GM12878 (cell line): ENCODE measurements around the gene PPP1R3F. TPM values are rescaled to one million over a fixed set of nuclear protein-coding genes. Genes with fewer than 3 reads are reported as not detected.

ENCODE experiments used
- ATAC-seq: fragments of 200-7000 bp; cut with Tn5 transposase; 3 replicates; pipeline ENCODE4 v1.9.1; 2020; ENCODE audit warnings: mild to moderate bottlenecking, moderate library complexity
- BruUV-seq: library from RNA; stranded (reverse); fragments of 400-500 nt; replicated peaks from 2 replicates; lab custom pipeline; 2021; lab: Mats Ljungman, UMichigan
- CTCF ChIA-PET: fragments of 300-600 bp; sonication (Branson Sonifier 250); formaldehyde crosslinking; extraction: SDS; loops from one replicate; lab custom pipeline; 2021; ENCODE audit warnings: inconsistent platforms; lab: Yijun Ruan, JAX
- POLR2A ChIA-PET: fragments of 350-600 bp; formaldehyde crosslinking; extraction: SDS; loops from one replicate; lab custom pipeline; 2021; ENCODE audit warnings: inconsistent platforms; lab: Charles Lee
- RAD21 ChIA-PET: fragments of 300-600 bp; sonication (Branson Sonifier 250); formaldehyde crosslinking; loops from one replicate; lab custom pipeline; 2023; ENCODE audit warnings: antibody characterized with exemption; ENCODE audit not compliant: unreplicated experiment; lab: Charles Lee
- SMC1A ChIA-PET: fragments of 300-600 bp; sonication (Branson Sonifier 250); formaldehyde crosslinking; loops from one replicate; lab custom pipeline; 2023; ENCODE audit not compliant: unreplicated experiment, uncharacterized antibody; lab: Charles Lee
- DNase-seq: peaks from one replicate; pipeline ENCODE4 v3.0.0-alpha.2; 2011; ENCODE audit warnings: low read depth, low spot score
- FAIRE-seq: peaks from 3 replicates; lab custom pipeline; 2011; peaks lifted over from hg19 to GRCh38; lab: Jason Lieb, UNC
- H2AFZ ChIP-seq: 2 replicates; pipeline ENCODE4 v1.6.0; 2011; ENCODE audit warnings: low read depth, low read length, control low read depth; ENCODE audit not compliant: control insufficient read depth
- H3K27ac ChIP-seq: 2 replicates; pipeline ENCODE4 v1.5.1; 2011; ENCODE audit warnings: control low read depth; ENCODE audit not compliant: control insufficient read depth, insufficient read depth
- H3K27me3 ChIP-seq, 2 experiments: replicated peaks in 1 of 2; 2 replicates each; pipeline versions ENCODE4 v1.6.0 to v1.6.1; 2011; ENCODE audit warnings: low read length in 1 of 2; ENCODE audit not compliant: control insufficient read depth in 2 of 2, insufficient read depth in 2 of 2
- H3K36me3 ChIP-seq, 2 experiments: 2 replicates each; pipeline ENCODE4 v1.5.1; 2011; ENCODE audit warnings: low read length in 1 of 2; ENCODE audit not compliant: control insufficient read depth in 2 of 2, insufficient read depth in 2 of 2
- H3K4me1 ChIP-seq: 2 replicates; pipeline ENCODE4 v1.6.1; 2011; ENCODE audit warnings: mild to moderate bottlenecking, low read length, moderate library complexity, mixed read lengths; ENCODE audit not compliant: control insufficient read depth, insufficient read depth
- H3K4me2 ChIP-seq: 2 replicates; pipeline ENCODE4 v1.6.0; 2011; ENCODE audit warnings: control low read depth; ENCODE audit not compliant: control insufficient read depth, insufficient read depth
- H3K4me3 ChIP-seq: fragments of 200-600 bp; sonication (generic); 2 replicates; pipeline ENCODE4 v1.5.1; 2016
- H3K79me2 ChIP-seq: 2 replicates; pipeline ENCODE4 v1.6.0; 2011; ENCODE audit warnings: low read length; ENCODE audit not compliant: control insufficient read depth, insufficient read depth
- H3K9ac ChIP-seq: 2 replicates; pipeline ENCODE4 v1.8.0; 2011; ENCODE audit warnings: low read length, control low read depth, mixed read lengths; ENCODE audit not compliant: control insufficient read depth, insufficient read depth
- H3K9me3 ChIP-seq: replicated peaks from 3 replicates; pipeline ENCODE4 v1.5.1; 2011; ENCODE audit warnings: mild to moderate bottlenecking, low read length; ENCODE audit not compliant: control insufficient read depth, insufficient read depth
- H4K20me1 ChIP-seq: 2 replicates; pipeline ENCODE4 v1.6.0; 2011; ENCODE audit not compliant: control insufficient read depth, insufficient read depth
- CEBPZ ChIP-seq: fragments of 150-350 bp; IDR thresholded peaks from 2 replicates; pipeline ENCODE4 v1.6.1; 2016; ENCODE audit warnings: low read depth, low read length
- EP300 ChIP-seq, 2 experiments: fragments of 150-350 bp in 1 of 2; IDR thresholded peaks; 2 replicates each; pipeline ENCODE4 v1.6.1; 2011 to 2012; ENCODE audit warnings: low read depth in 2 of 2, low read length in 2 of 2, borderline replicate concordance in 1 of 2, improper control_type of control experiment in 1 of 2, inconsistent platforms in 1 of 2; ENCODE audit not compliant: control insufficient read depth in 1 of 2
- GATAD2B ChIP-seq: fragments of 450-650 bp; conservative IDR thresholded peaks from 2 replicates; pipeline ENCODE4 v1.6.1; 2017; ENCODE audit warnings: low read depth, mild to moderate bottlenecking, moderate library complexity
- MLLT1 ChIP-seq: fragments of 450-650 bp; IDR thresholded peaks from 2 replicates; pipeline ENCODE4 v1.6.1; 2016; ENCODE audit warnings: mild to moderate bottlenecking
- NBN ChIP-seq: fragments of 450-650 bp; IDR thresholded peaks from 2 replicates; pipeline ENCODE4 v1.6.1; 2016
- NFYB ChIP-seq: IDR thresholded peaks from 2 replicates; pipeline ENCODE4 v1.6.1; 2011; ENCODE audit warnings: low read depth, mild to moderate bottlenecking, low read length, improper control_type of control experiment, moderate library complexity; ENCODE audit not compliant: insufficient read depth
- NR2F1 ChIP-seq: fragments of 450-650 bp; conservative IDR thresholded peaks from 2 replicates; pipeline ENCODE4 v1.6.1; 2017; ENCODE audit warnings: mild to moderate bottlenecking
- TCF12 ChIP-seq: IDR thresholded peaks from 2 replicates; pipeline ENCODE4 v1.6.1; 2011; ENCODE audit warnings: low read depth, mild to moderate bottlenecking, low read length
- WGBS: methylation state at CpG from one replicate; pipeline ENCODE4 v1.1.6; 2016; ENCODE audit warnings: low lambda C conversion rate; ENCODE audit not compliant: insufficient replicate concordance, insufficient coverage; ENCODE audit errors: missing lambda C conversion rate; 5-methylcytosine and 5-hydroxymethylcytosine counted together
- in situ Hi-C: fragments of 300-500 bp; cut with MboI; formaldehyde crosslinking; loops from 9 replicates; pipeline ENCODE4 v1.14.3; 2018; ENCODE audit warnings: mixed read lengths
- intact Hi-C: fragments of 100-400 bp; cut with micrococcal nuclease; formaldehyde crosslinking; loops from one replicate; pipeline ENCODE4 v1.14.2; 2022; ENCODE audit not compliant: unreplicated experiment
- polyA plus RNA-seq, 11 experiments: library from polyadenylated mRNA; depleted of rRNA in 4 of 11; unstranded in 6 of 11; stranded (reverse) in 5 of 11; fragments of >200 nt; fragmentation: Nextera tagmentation in 4 of 11; fragmentation: Illumina TruSeq in 1 of 11; extraction: Ambion mirVana in 4 of 11; extraction: Trizol in 1 of 11; gene quantifications; 1 replicate in 1 of 11; 2 replicates in 10 of 11; pipeline versions ENCODE4 v1.2.1 to v1.2.3, GENCODE V29; 2011 to 2016; ENCODE audit warnings: inconsistent platforms in 2 of 11, missing spikeins in 2 of 11, low read depth in 1 of 11
- total RNA-seq, 4 experiments: library from RNA; depleted of rRNA in 3 of 4; stranded (reverse); fragments of >200 nt in 3 of 4; fragmentation: Illumina TruSeq in 1 of 4; extraction: Trizol in 1 of 4; gene quantifications; 2 replicates each; pipeline versions ENCODE4 v1.2.1 to v1.2.3, GENCODE V29; 2013 to 2021

Gene PPP1R3F
- total and polyA plus RNA-seq, 10 of the 15 experiments (the other 5 are each of a cell fraction or from before 2014, with no cell fraction given), result 0.18 to 4.4 (median 1.00) TPM

GRCh38 chrX:49256268-49256995 lies 13.2 kb upstream of the PPP1R3F start:
- ChIA-PET SMC1A (no interaction called here), POLR2A (no interaction called here), CTCF (no interaction called here), RAD21 (no interaction called here)
- H3K36me3 ChIP-seq, result no peaks in the 10 kb centered on the region
- DNase-seq (no peak), ATAC-seq (no peak), FAIRE-seq (no peak)
- in situ Hi-C loops (no loop called here), intact Hi-C loops (no loop called here)
- no peak overlapping the region for H2AFZ ChIP-seq
- WGBS, result 54% methylated on average over 9 of the region's 9 CpGs
- no TSS peak for BruUV-seq
- no peak for TF ChIP-seq NFYB
- no peak for TF ChIP-seq NR2F1
- TF ChIP-seq GATAD2B, result no peak
- TF ChIP-seq EP300 (IDR thresholded peaks at IDR 0.05; ENCODE audit: borderline replicate concordance in 1 of 2, control insufficient read depth in 1 of 2, low read depth in 2 of 2, low read length in 2 of 2), result no peak
- TF ChIP-seq TCF12, result no peak
- no peak for TF ChIP-seq MLLT1
- no peak for TF ChIP-seq NBN
- no peak for TF ChIP-seq CEBPZ
- no peaks in the 10 kb centered on the region for H3K9me3 ChIP-seq
- H3K27ac ChIP-seq, result no peak overlapping the region
- H3K27me3 ChIP-seq, result no peaks in the 10 kb centered on the region
- no peaks in the 10 kb centered on the region for H4K20me1 ChIP-seq
- no peak overlapping the region for H3K9ac ChIP-seq
- no peaks in the 10 kb centered on the region for H3K79me2 ChIP-seq
- no peaks in the 10 kb centered on the region for H3K4me1 ChIP-seq
- H3K4me3 ChIP-seq, result no peak overlapping the region
- no peak overlapping the region for H3K4me2 ChIP-seq
